ENCODE measurements around the gene CDH6.

CDH6 gene

DNA sequence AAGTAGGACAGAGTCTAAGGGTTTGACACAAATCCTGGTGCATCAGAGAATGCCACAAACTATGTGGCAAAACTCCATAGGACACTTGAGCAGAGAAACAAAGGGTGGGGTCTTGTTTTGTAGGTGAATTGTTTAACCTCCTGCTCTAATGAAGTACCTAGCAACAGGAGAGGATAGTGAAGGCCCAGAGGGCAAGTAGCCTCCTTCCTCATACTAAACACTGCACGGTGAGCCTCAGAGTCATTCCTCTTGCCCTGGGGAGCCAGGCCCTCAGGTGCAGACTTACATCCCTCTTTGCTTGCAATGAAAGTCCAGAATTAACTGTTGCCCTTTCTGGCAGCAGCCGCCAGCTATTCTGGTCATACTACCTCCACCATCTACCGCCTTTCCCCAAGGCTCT is 172.3 kb downstream of the CDH6 start:
- H3K56ac ChIP-seq (ENCODE audit: low read length), result no peak overlapping the region
- no peak overlapping the region for H4K5ac ChIP-seq (ENCODE audit: low read length)
- no peaks in the 10 kb centered on the region for H3K4me1 ChIP-seq (ENCODE audit: control insufficient read depth, low read depth, low read length)
- H3K27me3 ChIP-seq (ENCODE audit: insufficient read depth, low read length, poor library complexity), result no peaks in the 10 kb centered on the region
- H3K4me3 ChIP-seq (ENCODE audit: low read length), result no peak overlapping the region
- H3K4ac ChIP-seq (ENCODE audit: low read depth, low read length), result no peak overlapping the region
- WGBS (ENCODE audit: extremely low coverage, insufficient coverage, low lambda C conversion rate), result no CpG with 5 or more reads among the region's 3 CpGs
- no peak overlapping the region for H2BK120ac ChIP-seq (ENCODE audit: low read depth, low read length)
- H3K23ac ChIP-seq (ENCODE audit: low read length), result no peak overlapping the region
- no peak for DNase-seq
- H3K27ac ChIP-seq (ENCODE audit: low read depth, low read length), result no peak overlapping the region
- H4K8ac ChIP-seq (ENCODE audit: low read depth, low read length), result no peak overlapping the region
- H2AK5ac ChIP-seq (ENCODE audit: low read length), result no peak overlapping the region
- H3K36me3 ChIP-seq (ENCODE audit: control insufficient read depth, insufficient read depth, low read length), result no peaks in the 10 kb centered on the region
- no peak overlapping the region for H2BK5ac ChIP-seq (ENCODE audit: low read length)
- H3K4me2 ChIP-seq (ENCODE audit: low read length), result no peak overlapping the region
- H3K79me2 ChIP-seq (ENCODE audit: control insufficient read depth, insufficient read depth, low read length), result no peaks in the 10 kb centered on the region
- H3K9ac ChIP-seq (ENCODE audit: low read length), result no peak overlapping the region
- H3K18ac ChIP-seq (ENCODE audit: low read length), result no peak overlapping the region
- no peaks in the 10 kb centered on the region for H3K79me1 ChIP-seq (ENCODE audit: low read length)
- H2BK15ac ChIP-seq (replicated peaks; ENCODE audit: low read depth), result no peak overlapping the region

DNA sequence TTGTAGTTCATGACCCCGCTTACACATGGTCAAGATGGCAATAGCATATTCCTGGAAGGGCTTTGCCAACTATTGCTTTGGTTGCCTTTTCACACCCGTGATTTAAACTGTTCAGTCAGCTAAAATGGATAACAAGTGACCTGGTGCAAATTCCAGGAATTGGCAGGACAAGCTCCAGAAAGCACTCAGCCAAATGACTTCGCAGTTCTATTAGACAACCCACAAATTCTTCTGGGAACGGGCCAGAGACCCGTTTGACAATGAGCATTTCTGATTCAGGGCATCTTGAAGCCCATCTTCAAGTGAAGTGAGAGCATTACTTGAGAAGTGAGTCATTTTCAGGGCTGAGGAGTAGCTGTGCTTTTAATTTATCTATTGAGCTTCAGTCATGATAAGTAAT is 173.5 kb downstream of the CDH6 start:
- no peaks in the 10 kb centered on the region for H3K79me2 ChIP-seq (ENCODE audit: control insufficient read depth, insufficient read depth, low read length)
- WGBS (ENCODE audit: extremely low coverage, insufficient coverage, low lambda C conversion rate), result no CpG with 5 or more reads among the region's 5 CpGs

DNA sequence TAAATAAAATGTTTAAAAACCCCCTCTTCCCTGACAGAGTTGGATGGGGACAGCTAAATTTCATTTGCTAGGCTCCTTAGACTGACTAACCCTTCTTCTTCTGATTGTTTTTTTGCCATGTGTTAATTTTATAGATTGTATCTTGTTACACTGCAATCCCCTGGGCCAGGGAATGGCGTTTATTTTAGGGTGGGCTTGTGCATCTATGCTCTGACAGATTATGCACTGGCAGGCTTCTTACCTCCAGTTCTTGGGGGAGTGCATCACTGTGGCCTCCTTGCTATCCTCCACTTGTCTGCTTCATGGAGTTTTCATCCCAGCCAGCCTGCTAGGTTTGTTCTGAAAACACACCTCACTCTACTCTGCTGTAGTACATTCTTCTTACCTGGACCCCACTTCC is 178.6 kb downstream of the CDH6 start:
- no peak overlapping the region for H3K27ac ChIP-seq (ENCODE audit: low read depth, low read length)
- no peak overlapping the region for H3K56ac ChIP-seq (ENCODE audit: low read length)
- H3K4me3 ChIP-seq (ENCODE audit: low read length), result no peak overlapping the region
- no peaks in the 10 kb centered on the region for H3K4me1 ChIP-seq (ENCODE audit: control insufficient read depth, low read depth, low read length)
- DNase-seq, result no peak
- H2BK15ac ChIP-seq (replicated peaks; ENCODE audit: low read depth), result no peak overlapping the region
- H2BK120ac ChIP-seq (ENCODE audit: low read depth, low read length), result no peak overlapping the region
- H3K79me2 ChIP-seq (ENCODE audit: control insufficient read depth, insufficient read depth, low read length), result no peaks in the 10 kb centered on the region
- H3K79me1 ChIP-seq (ENCODE audit: low read length), result no peaks in the 10 kb centered on the region
- no peak overlapping the region for H2AK5ac ChIP-seq (ENCODE audit: low read length)
- no peak overlapping the region for H3K4me2 ChIP-seq (ENCODE audit: low read length)
- H3K18ac ChIP-seq (ENCODE audit: low read length), result no peak overlapping the region
- H3K9ac ChIP-seq (ENCODE audit: low read length), result no peak overlapping the region
- no peaks in the 10 kb centered on the region for H3K36me3 ChIP-seq (ENCODE audit: control insufficient read depth, insufficient read depth, low read length)
- H2BK5ac ChIP-seq (ENCODE audit: low read length), result no peak overlapping the region
- H3K23ac ChIP-seq (ENCODE audit: low read length), result no peak overlapping the region
- no peak overlapping the region for H4K8ac ChIP-seq (ENCODE audit: low read depth, low read length)
- no peak overlapping the region for H3K4ac ChIP-seq (ENCODE audit: low read depth, low read length)
- H4K5ac ChIP-seq (ENCODE audit: low read length), result no peak overlapping the region
- H3K27me3 ChIP-seq (ENCODE audit: insufficient read depth, low read length, poor library complexity), result no peaks in the 10 kb centered on the region
- WGBS (ENCODE audit: extremely low coverage, insufficient coverage, low lambda C conversion rate), result no CpG with 5 or more reads among the region's 1 CpG

More for the DNA sequence above, 173.5 kb downstream of the CDH6 start:
- H3K4me2 ChIP-seq (ENCODE audit: low read length), result no peak overlapping the region
- no peaks in the 10 kb centered on the region for H3K27me3 ChIP-seq (ENCODE audit: insufficient read depth, low read length, poor library complexity)
- H3K27ac ChIP-seq (ENCODE audit: low read depth, low read length), result no peak overlapping the region
- no peak overlapping the region for H2BK15ac ChIP-seq (replicated peaks; ENCODE audit: low read depth)
- no peak overlapping the region for H2AK5ac ChIP-seq (ENCODE audit: low read length)
- H4K5ac ChIP-seq (ENCODE audit: low read length), result no peak overlapping the region
- no peak overlapping the region for H3K9ac ChIP-seq (ENCODE audit: low read length)
- H3K18ac ChIP-seq (ENCODE audit: low read length), result no peak overlapping the region
- no peak overlapping the region for H3K56ac ChIP-seq (ENCODE audit: low read length)
- H3K36me3 ChIP-seq (ENCODE audit: control insufficient read depth, insufficient read depth, low read length), result no peaks in the 10 kb centered on the region
- no peaks in the 10 kb centered on the region for H3K79me1 ChIP-seq (ENCODE audit: low read length)
- H2BK5ac ChIP-seq (ENCODE audit: low read length), result no peak overlapping the region
- no peak overlapping the region for H4K8ac ChIP-seq (ENCODE audit: low read depth, low read length)
- H3K4me1 ChIP-seq (ENCODE audit: control insufficient read depth, low read depth, low read length), result no peaks in the 10 kb centered on the region
- no peak overlapping the region for H3K4me3 ChIP-seq (ENCODE audit: low read length)
- H3K23ac ChIP-seq (ENCODE audit: low read length), result no peak overlapping the region
- no peak overlapping the region for H2BK120ac ChIP-seq (ENCODE audit: low read depth, low read length)
- no peak overlapping the region for H3K4ac ChIP-seq (ENCODE audit: low read depth, low read length)
- DNase-seq, result no peak

DNA sequence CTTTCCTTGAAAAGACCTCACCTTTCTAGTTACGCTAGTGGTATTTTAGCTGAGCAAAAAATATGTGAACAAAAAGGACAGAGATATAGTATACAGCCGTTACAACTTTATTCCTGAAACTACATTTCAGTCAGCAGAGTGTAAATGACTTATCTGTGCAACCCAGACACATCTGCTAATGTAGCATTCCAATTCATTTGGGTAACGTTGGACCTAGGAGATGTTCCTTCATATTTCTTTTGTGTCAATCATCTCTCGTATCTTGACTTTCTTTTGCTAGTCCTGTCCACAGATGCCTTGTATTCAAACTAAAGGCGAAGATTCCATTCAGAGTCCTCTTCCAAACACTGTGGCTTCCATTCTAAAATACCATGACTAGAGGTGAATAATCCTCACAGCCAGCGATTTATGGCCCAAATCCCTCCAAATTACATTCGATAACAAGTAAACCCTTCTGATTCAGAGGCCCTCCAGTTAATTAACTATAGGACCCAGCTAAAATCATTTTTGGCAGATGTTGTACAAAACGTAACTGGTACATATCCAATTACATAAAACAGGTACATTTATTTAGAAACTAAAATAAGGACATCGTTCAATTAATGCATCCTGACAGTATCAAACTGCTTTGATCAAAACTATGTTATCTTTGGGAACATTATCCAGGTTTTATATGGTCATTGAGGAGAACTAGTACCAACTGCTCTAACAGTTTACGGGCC is 182.7 kb downstream of the CDH6 start:
- H3K36me3 ChIP-seq (ENCODE audit: control insufficient read depth, insufficient read depth, low read length), result no peaks in the 10 kb centered on the region
- H3K27me3 ChIP-seq (ENCODE audit: insufficient read depth, low read length, poor library complexity), result no peaks in the 10 kb centered on the region
- no peak overlapping the region for H2BK120ac ChIP-seq (ENCODE audit: low read depth, low read length)
- no peaks in the 10 kb centered on the region for H3K79me1 ChIP-seq (ENCODE audit: low read length)
- H3K56ac ChIP-seq (ENCODE audit: low read length), result no peak overlapping the region
- no peak overlapping the region for H2BK5ac ChIP-seq (ENCODE audit: low read length)
- H4K5ac ChIP-seq (ENCODE audit: low read length), result no peak overlapping the region
- H3K4me1 ChIP-seq (ENCODE audit: control insufficient read depth, low read depth, low read length), result no peaks in the 10 kb centered on the region
- H3K27ac ChIP-seq (ENCODE audit: low read depth, low read length), result no peak overlapping the region
- H3K79me2 ChIP-seq (ENCODE audit: control insufficient read depth, insufficient read depth, low read length), result no peaks in the 10 kb centered on the region
- H2AK5ac ChIP-seq (ENCODE audit: low read length), result no peak overlapping the region
- H3K23ac ChIP-seq (ENCODE audit: low read length), result no peak overlapping the region
- no peak for DNase-seq
- no peak overlapping the region for H3K9ac ChIP-seq (ENCODE audit: low read length)
- no peak overlapping the region for H4K8ac ChIP-seq (ENCODE audit: low read depth, low read length)
- no peak overlapping the region for H2BK15ac ChIP-seq (replicated peaks; ENCODE audit: low read depth)
- no CpG with 5 or more reads among the region's 10 CpGs for WGBS (ENCODE audit: extremely low coverage, insufficient coverage, low lambda C conversion rate)
- H3K4ac ChIP-seq (ENCODE audit: low read depth, low read length), result no peak overlapping the region
- no peak overlapping the region for H3K4me2 ChIP-seq (ENCODE audit: low read length)
- no peak overlapping the region for H3K4me3 ChIP-seq (ENCODE audit: low read length)
- no peak overlapping the region for H3K18ac ChIP-seq (ENCODE audit: low read length)

- WGBS (ENCODE audit: extremely low coverage, insufficient coverage, low lambda C conversion rate), result no CpG with 5 or more reads among the region's 6 CpGs
These were observed 183.9 kb downstream of the CDH6 start for GRCh38 chr5:31377274-31377946.

DNA sequence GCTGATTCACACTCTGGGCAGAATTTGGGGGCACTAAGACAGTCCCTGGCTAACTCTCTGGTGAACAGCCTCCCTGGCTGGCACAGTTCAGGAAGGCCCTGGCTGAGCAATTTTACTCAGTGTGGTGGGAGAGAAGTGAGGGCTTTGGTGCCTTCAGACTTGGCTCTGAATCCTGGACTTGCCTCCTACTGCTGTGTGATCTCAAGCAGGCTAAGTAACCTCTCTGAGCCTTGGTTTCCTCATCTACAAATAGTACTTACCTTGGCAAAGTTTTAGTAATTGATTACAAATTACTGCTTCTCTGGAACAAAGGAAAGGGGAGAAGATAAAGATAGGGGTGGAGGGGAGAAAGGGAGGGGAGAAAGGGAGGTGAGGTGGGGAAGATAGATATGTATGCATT is 184.7 kb downstream of the CDH6 start:
- no peak overlapping the region for H3K18ac ChIP-seq (ENCODE audit: low read length)
- H2BK120ac ChIP-seq (ENCODE audit: low read depth, low read length), result no peak overlapping the region
- H3K9ac ChIP-seq (ENCODE audit: low read length), result no peak overlapping the region
- no peaks in the 10 kb centered on the region for H3K27me3 ChIP-seq (ENCODE audit: insufficient read depth, low read length, poor library complexity)
- H3K23ac ChIP-seq (ENCODE audit: low read length), result no peak overlapping the region
- H3K4ac ChIP-seq (ENCODE audit: low read depth, low read length), result no peak overlapping the region
- no peak overlapping the region for H3K4me3 ChIP-seq (ENCODE audit: low read length)
- no peak overlapping the region for H2BK5ac ChIP-seq (ENCODE audit: low read length)
- H3K27ac ChIP-seq (ENCODE audit: low read depth, low read length), result no peak overlapping the region
- no peak overlapping the region for H4K8ac ChIP-seq (ENCODE audit: low read depth, low read length)
- no peak overlapping the region for H3K56ac ChIP-seq (ENCODE audit: low read length)
- H3K4me1 ChIP-seq (ENCODE audit: control insufficient read depth, low read depth, low read length), result no peaks in the 10 kb centered on the region
- H3K79me2 ChIP-seq (ENCODE audit: control insufficient read depth, insufficient read depth, low read length), result no peaks in the 10 kb centered on the region
- H3K79me1 ChIP-seq (ENCODE audit: low read length), result no peaks in the 10 kb centered on the region
- H3K36me3 ChIP-seq (ENCODE audit: control insufficient read depth, insufficient read depth, low read length), result no peaks in the 10 kb centered on the region
- H2BK15ac ChIP-seq (replicated peaks; ENCODE audit: low read depth), result no peak overlapping the region
- no peak for DNase-seq
- no peak overlapping the region for H3K4me2 ChIP-seq (ENCODE audit: low read length)
- H4K5ac ChIP-seq (ENCODE audit: low read length), result no peak overlapping the region
- H2AK5ac ChIP-seq (ENCODE audit: low read length), result no peak overlapping the region

More at GRCh38 chr5:31377274-31377946, 183.9 kb downstream of the CDH6 start:
- no peak for DNase-seq
- Histone ChIP-seq H2AK5ac (ENCODE audit: low read length) (no peak overlapping the region), H2BK120ac (ENCODE audit: low read depth, low read length) (no peak overlapping the region), H2BK5ac (ENCODE audit: low read length) (no peak overlapping the region), H3K18ac (ENCODE audit: low read length) (no peak overlapping the region), H3K27ac (ENCODE audit: low read depth, low read length) (no peak overlapping the region), H3K56ac (ENCODE audit: low read length) (no peak overlapping the region), H3K4me3 (ENCODE audit: low read length) (no peak overlapping the region), H3K4me1 (ENCODE audit: control insufficient read depth, low read depth, low read length) (no peaks in the 10 kb centered on the region), H3K23ac (ENCODE audit: low read length) (no peak overlapping the region), H3K4me2 (ENCODE audit: low read length) (no peak overlapping the region), H3K79me1 (ENCODE audit: low read length) (no peaks in the 10 kb centered on the region), H3K9ac (ENCODE audit: low read length) (no peak overlapping the region), H3K4ac (ENCODE audit: low read depth, low read length) (no peak overlapping the region), H3K36me3 (ENCODE audit: control insufficient read depth, insufficient read depth, low read length) (no peaks in the 10 kb centered on the region), H4K8ac (ENCODE audit: low read depth, low read length) (no peak overlapping the region), H2BK15ac (replicated peaks; ENCODE audit: low read depth) (no peak overlapping the region), H3K27me3 (ENCODE audit: insufficient read depth, low read length, poor library complexity) (no peaks in the 10 kb centered on the region), H4K5ac (ENCODE audit: low read length) (no peak overlapping the region), H3K79me2 (ENCODE audit: control insufficient read depth, insufficient read depth, low read length) (no peaks in the 10 kb centered on the region)

Data from mesendoderm (in vitro differentiated cells).